Lower lobe of right lung (tissue), 2 donors: ENCODE results near the gene NUP42. TPM values are rescaled to one million over a fixed set of nuclear protein-coding genes. Genes with fewer than 3 reads are reported as not detected.

Experiments
- ATAC-seq, 2 donors: fragments of 200-7000 bp; cut with Tn5 transposase; one replicate each; pipeline ENCODE4 v1.9.1; 2020 to 2022; ENCODE audit warnings: mild to moderate bottlenecking in 2 of 2, moderate library complexity in 2 of 2
- DNase-seq: peaks from one replicate; pipeline ENCODE4 v3.0.0-alpha.2; 2020
- H3K27ac ChIP-seq: fragments of 200-600 bp; one replicate; pipeline ENCODE4 v1.8.0; 2022
- H3K27me3 ChIP-seq: fragments of 200-600 bp; one replicate; pipeline ENCODE4 v1.8.0; 2022; ENCODE audit warnings: low read depth
- H3K36me3 ChIP-seq: fragments of 200-600 bp; one replicate; pipeline ENCODE4 v1.8.0; 2022; ENCODE audit warnings: mild to moderate bottlenecking
- H3K4me1 ChIP-seq: fragments of 200-600 bp; one replicate; pipeline ENCODE4 v1.8.0; 2022
- H3K4me3 ChIP-seq: fragments of 200-600 bp; one replicate; pipeline ENCODE4 v1.8.0; 2022; ENCODE audit warnings: mild to moderate bottlenecking
- H3K9me3 ChIP-seq: fragments of 200-600 bp; one replicate; pipeline ENCODE4 v1.8.0; 2022
- intact Hi-C: fragments of 100-400 bp; cut with DNase I; formaldehyde crosslinking; loops from one replicate; pipeline ENCODE4 v1.11.0; 2022
- total RNA-seq: library from RNA; stranded (reverse); fragmentation: NEBNext Ultra II Directional; extraction: Animal tissue kit (Norgen Biotek cat#: 25700); gene quantifications from one replicate; pipeline ENCODE4 v1.2.1, GENCODE V29; 2021
- TF ChIP-seq, protein P1 (sequence below): fragments of 200-600 bp; IDR thresholded peaks from one replicate; pipeline ENCODE4 v1.8.0; 2022; ENCODE audit warnings: antibody characterized with exemption, mild to moderate bottlenecking
- donor health status: DM: no; HTN: yes; CAD: no; lungs with severe emphysema.

Gene NUP42
- total RNA-seq, 1 donor from 2014 or later = 32.7 TPM

DNA sequence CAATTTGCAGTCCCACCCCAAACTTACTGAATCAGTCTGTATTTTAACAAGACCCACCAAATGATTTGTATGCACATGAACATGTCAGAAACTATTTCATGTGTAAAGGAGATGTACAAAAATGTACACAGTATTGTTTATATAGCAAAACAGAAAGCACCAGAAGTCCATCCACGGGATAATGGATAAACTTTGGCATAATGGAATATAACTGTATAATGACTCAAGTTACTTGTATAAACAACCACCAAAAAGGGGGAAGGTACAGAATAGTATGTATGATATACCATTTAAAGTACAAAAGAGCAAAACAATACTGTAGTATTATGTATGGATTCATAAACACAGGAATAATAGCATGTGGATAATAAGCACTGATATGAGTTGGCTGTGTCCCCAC lies 22.4 kb downstream of the NUP42 start:
- H3K4me1 ChIP-seq = peaks cover 8% of the 10 kb centered on the region
- DNase-seq (no peak), ATAC-seq (no peak)
- H3K36me3 ChIP-seq = peaks cover 27% of the 10 kb centered on the region
- no peaks in the 10 kb centered on the region for H3K9me3 ChIP-seq
- H3K27me3 ChIP-seq = peaks cover 8% of the 10 kb centered on the region
- TF ChIP-seq, protein P1, sequence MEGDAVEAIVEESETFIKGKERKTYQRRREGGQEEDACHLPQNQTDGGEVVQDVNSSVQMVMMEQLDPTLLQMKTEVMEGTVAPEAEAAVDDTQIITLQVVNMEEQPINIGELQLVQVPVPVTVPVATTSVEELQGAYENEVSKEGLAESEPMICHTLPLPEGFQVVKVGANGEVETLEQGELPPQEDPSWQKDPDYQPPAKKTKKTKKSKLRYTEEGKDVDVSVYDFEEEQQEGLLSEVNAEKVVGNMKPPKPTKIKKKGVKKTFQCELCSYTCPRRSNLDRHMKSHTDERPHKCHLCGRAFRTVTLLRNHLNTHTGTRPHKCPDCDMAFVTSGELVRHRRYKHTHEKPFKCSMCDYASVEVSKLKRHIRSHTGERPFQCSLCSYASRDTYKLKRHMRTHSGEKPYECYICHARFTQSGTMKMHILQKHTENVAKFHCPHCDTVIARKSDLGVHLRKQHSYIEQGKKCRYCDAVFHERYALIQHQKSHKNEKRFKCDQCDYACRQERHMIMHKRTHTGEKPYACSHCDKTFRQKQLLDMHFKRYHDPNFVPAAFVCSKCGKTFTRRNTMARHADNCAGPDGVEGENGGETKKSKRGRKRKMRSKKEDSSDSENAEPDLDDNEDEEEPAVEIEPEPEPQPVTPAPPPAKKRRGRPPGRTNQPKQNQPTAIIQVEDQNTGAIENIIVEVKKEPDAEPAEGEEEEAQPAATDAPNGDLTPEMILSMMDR = no peak
- intact Hi-C loops = no loop called here
- no peak overlapping the region for H3K27ac ChIP-seq
- H3K4me3 ChIP-seq = no peak overlapping the region

DNA sequence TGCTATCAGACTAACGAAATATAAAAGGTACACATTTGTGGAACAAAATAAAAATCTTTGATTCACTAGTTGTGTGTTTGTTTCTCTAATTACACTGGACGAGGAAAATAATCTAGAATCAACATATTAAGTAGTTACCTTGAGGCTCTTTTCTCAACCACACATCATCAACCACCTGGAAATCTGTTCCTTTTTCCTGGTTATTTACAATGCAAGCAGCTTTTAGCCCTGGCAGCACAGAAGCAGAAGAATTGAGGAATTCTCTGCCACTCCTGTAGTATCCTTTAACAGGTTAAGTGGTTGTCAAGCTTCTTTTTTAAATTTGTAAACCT lies 23.7 kb downstream of the NUP42 start:
- Histone ChIP-seq H3K4me3 (peak overlapping the region; percentile 34), H3K36me3 (peaks cover 14% of the 10 kb centered on the region), H3K4me1 (peaks cover 8% of the 10 kb centered on the region), H3K27me3 (peaks cover 8% of the 10 kb centered on the region), H3K27ac (peak overlapping the region; percentile 56), H3K9me3 (no peaks in the 10 kb centered on the region)
- ATAC-seq (no peak), DNase-seq (no peak)
- intact Hi-C loops = no loop called here
- TF ChIP-seq, protein P1 = no peak

DNA sequence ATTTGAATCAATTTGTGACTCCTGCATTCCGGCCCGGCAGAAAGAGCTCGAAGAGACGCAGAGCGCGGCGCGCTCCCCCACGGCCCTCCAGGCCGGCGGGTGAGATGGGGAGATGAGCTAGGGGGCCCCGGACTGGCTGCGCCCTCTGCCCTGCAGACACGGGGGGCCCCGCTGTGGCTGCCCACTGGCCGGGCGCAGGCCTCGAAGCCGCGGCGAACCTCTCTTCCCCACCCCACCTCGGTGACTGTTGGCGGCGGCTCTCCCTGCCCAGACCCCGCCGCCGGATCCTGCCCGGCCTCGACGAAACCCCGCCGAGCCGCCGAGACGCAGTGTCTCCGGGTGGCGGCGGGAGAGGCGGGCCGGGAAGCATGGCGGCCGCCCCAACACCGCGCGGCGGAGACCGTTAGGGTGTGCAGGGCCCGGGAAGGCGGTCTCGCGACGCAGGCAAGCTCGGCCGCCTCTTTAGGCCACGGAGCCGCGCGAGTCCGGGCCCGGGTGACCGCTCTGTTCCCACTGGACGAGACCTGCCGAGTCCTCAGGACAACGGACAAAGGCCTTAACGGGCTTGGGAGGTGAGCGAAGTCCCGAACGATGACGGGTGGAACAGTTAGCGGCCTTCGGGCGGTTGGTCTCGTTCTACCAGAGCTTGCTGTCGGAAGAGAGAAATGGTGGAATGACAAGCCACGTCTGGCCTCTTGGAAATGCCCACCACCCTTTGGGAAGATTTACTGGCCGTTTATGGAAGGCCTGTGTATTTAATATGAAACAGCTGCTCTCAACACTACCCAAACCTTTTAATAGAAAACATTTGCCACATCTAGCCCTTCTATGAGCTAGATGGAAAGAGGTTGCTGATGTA lies 24.3 kb downstream of the NUP42 start:
- Histone ChIP-seq H3K4me3 (peak overlapping the region; percentile 34), H3K36me3 (peaks cover 8% of the 10 kb centered on the region), H3K27me3 (peaks cover 8% of the 10 kb centered on the region), H3K9me3 (no peaks in the 10 kb centered on the region), H3K27ac (peak overlapping the region; percentile 56), H3K4me1 (peaks cover 8% of the 10 kb centered on the region)
- intact Hi-C loops = no loop called here
- DNase-seq (peak; percentile 51), ATAC-seq (peak; percentile 65 to 80)
- TF ChIP-seq, protein P1 = no peak

DNA sequence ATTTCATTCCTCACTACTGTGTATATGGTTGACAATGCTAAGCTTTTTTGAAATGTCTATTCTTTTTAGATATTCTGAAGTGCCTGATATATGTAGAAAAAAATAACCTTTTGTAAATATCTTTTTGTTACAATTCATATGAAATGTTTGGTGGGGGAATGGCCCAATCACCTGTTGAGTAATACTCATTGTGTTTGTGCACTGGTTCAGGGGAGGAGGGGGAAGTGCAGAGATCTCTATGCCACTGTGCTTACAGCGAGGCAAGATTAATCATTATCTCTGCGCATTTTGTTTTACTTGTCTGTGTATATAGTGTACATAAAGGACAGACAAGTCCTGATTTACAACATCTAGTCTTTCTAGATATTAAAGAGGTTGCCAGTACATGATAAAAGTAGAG lies 25.2 kb downstream of the NUP42 start:
- peak in 1 of 2 donors; percentile 61 for ATAC-seq

DNA sequence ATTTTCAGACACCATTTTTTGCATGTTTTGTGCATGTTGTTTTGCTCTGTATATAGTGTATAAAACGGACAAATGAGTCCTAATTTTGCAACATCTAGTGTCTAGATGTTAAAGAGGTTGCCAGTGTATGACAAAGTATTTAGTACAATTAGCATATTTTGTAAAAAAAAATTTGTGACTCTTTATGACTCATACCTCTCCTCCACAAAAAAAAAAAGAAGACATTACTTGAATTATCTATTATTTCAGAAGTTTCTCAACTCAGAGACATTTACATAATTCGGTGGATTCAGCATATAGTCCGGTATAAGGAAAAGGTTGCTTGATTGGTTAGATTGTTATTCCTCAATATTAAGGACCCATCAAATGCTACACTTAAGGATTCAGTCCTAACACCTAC lies 26.0 kb downstream of the NUP42 start:
- Histone ChIP-seq H3K9me3 (no peaks in the 10 kb centered on the region), H3K4me1 (peaks cover 8% of the 10 kb centered on the region), H3K36me3 (no peaks in the 10 kb centered on the region), H3K4me3 (no peak overlapping the region), H3K27me3 (peaks cover 8% of the 10 kb centered on the region), H3K27ac (no peak overlapping the region)
- ATAC-seq (no peak), DNase-seq (no peak)
- intact Hi-C loops = no loop called here
- TF ChIP-seq, protein P1 = no peak

More for the DNA sequence above, 25.2 kb downstream of the NUP42 start:
- Histone ChIP-seq H3K36me3 (no peaks in the 10 kb centered on the region), H3K4me3 (no peak overlapping the region), H3K9me3 (no peaks in the 10 kb centered on the region), H3K4me1 (peaks cover 8% of the 10 kb centered on the region), H3K27ac (no peak overlapping the region), H3K27me3 (peaks cover 8% of the 10 kb centered on the region)
- intact Hi-C loops = no loop called here
- TF ChIP-seq, protein P1 = no peak
- no peak for DNase-seq
